GM06990 (cell line): ENCODE measurements around the gene TM4SF4.

Experiments used
- DNase-seq: peaks from one replicate; pipeline ENCODE4 v3.0.0-alpha.2; 2011; ENCODE audit not compliant: insufficient read length; ENCODE audit errors: extremely low read depth
- H3K27me3 ChIP-seq: replicated peaks from 2 replicates; pipeline ENCODE4 v1.6.0; 2011; ENCODE audit warnings: low read length; ENCODE audit not compliant: control insufficient read depth, insufficient read depth
- H3K36me3 ChIP-seq: 2 replicates; pipeline ENCODE4 v1.5.1; 2011; ENCODE audit warnings: low read length; ENCODE audit not compliant: control insufficient read depth, insufficient read depth
- H3K4me3 ChIP-seq: replicated peaks from 2 replicates; pipeline ENCODE4 v1.5.1; 2011; ENCODE audit warnings: low read depth, mild to moderate bottlenecking, control low read depth, low read length
- CTCF ChIP-seq: IDR thresholded peaks from 2 replicates; pipeline ENCODE4 v1.5.1; 2011; ENCODE audit warnings: low read length, control low read depth, mild to moderate bottlenecking, inconsistent platforms; ENCODE audit not compliant: insufficient read depth, poor library complexity, severe bottlenecking

Gene TM4SF4

GRCh38 chr3:149470381-149470780 is 4.1 kb upstream of the TM4SF4 start:
- no peaks in the 10 kb centered on the region for H3K27me3 ChIP-seq
- no peak overlapping the region for H3K4me3 ChIP-seq
- no peaks in the 10 kb centered on the region for H3K36me3 ChIP-seq
- no peak for DNase-seq
- TF ChIP-seq CTCF: no peak

- H3K4me3 ChIP-seq: no peak overlapping the region
- DNase-seq: no peak
- no peak for TF ChIP-seq CTCF
- H3K27me3 ChIP-seq: no peaks in the 10 kb centered on the region
- H3K36me3 ChIP-seq: no peaks in the 10 kb centered on the region
Observed at GRCh38 chr3:149472030-149472797, 2.3 kb upstream of the TM4SF4 start.

- TF ChIP-seq CTCF: no peak
- Histone ChIP-seq H3K4me3 (no peak overlapping the region), H3K36me3 (no peaks in the 10 kb centered on the region), H3K27me3 (no peaks in the 10 kb centered on the region; the same call in 1 of the 2 replicates)
- no peak for DNase-seq
Observed at GRCh38 chr3:149473357-149474249, 894 bp upstream of the TM4SF4 start.

GRCh38 chr3:149475451-149476060 is 1.1 kb downstream of the TM4SF4 start:
- DNase-seq: no peak
- H3K4me3 ChIP-seq: no peak overlapping the region
- no peak for TF ChIP-seq CTCF
- no peaks in the 10 kb centered on the region for H3K36me3 ChIP-seq
- H3K27me3 ChIP-seq: no peaks in the 10 kb centered on the region; the same call in 1 of the 2 replicates

- Histone ChIP-seq H3K27me3 (no peaks in the 10 kb centered on the region; the same call in 1 of the 2 replicates), H3K36me3 (no peaks in the 10 kb centered on the region), H3K4me3 (no peak overlapping the region)
- no peak for DNase-seq
- no peak for TF ChIP-seq CTCF
Observed at GRCh38 chr3:149476225-149476624, 1.7 kb downstream of the TM4SF4 start.
